K562 (cell line): ENCODE data around the gene LAMB1. TPM values are rescaled to one million over a fixed set of nuclear protein-coding genes. Genes with fewer than 3 reads are reported as not detected.

ENCODE experiments used
- ATAC-seq: fragments of 200-7000 bp; cut with Tn5 transposase; 3 replicates; pipeline ENCODE4 v1.9.1; 2020; ENCODE audit warnings: moderate library complexity
- BruUV-seq: library from RNA; stranded (reverse); fragments of 400-500 nt; replicated peaks from 2 replicates; lab custom pipeline; 2021; lab: Mats Ljungman, UMichigan
- CTCF ChIA-PET: fragments of 300-600 bp; formaldehyde crosslinking; extraction: SDS; loops from one replicate; lab custom pipeline; 2021; ENCODE audit warnings: low intra/inter-chr PET ratio; lab: Yijun Ruan, JAX
- POLR2A ChIA-PET: fragments of 300-600, 350-650 bp; sonication (Branson Sonifier 250); formaldehyde crosslinking; extraction: SDS; loops from one replicate; lab custom pipeline; 2021; ENCODE audit warnings: antibody characterized with exemption, inconsistent platforms; lab: Yijun Ruan, JAX
- DNase-seq, 4 experiments: peaks; one replicate each; pipeline versions ENCODE4 v3.0.0 to v3.0.0-alpha.2; 2011 to 2018; ENCODE audit warnings: low spot score in 3 of 4, mixed read lengths in 3 of 4; ENCODE audit errors: extremely low read depth in 1 of 4
- FAIRE-seq: peaks from 2 replicates; lab custom pipeline; 2011; peaks lifted over from hg19 to GRCh38; lab: Jason Lieb, UNC
- H2AFZ ChIP-seq: 2 replicates; pipeline ENCODE4 v1.6.0; 2011; ENCODE audit warnings: low read depth, low read length, control low read depth, inconsistent platforms
- H3K27ac ChIP-seq: fragments of 200-600 bp; 3 replicates; pipeline ENCODE4 v1.8.0; 2011; ENCODE audit warnings: low read depth, mild to moderate bottlenecking, control low read depth, inconsistent platforms, low read length, moderate library complexity, mixed read lengths; ENCODE audit errors: extremely low read depth
- H3K27me3 ChIP-seq, 2 experiments: fragments of 300-600 bp in 1 of 2; 2 replicates in 1 of 2; 3 replicates in 1 of 2; pipeline versions ENCODE4 v1.6.0 to v1.8.0; 2011; ENCODE audit warnings: inconsistent platforms in 2 of 2, low read length in 2 of 2, mild to moderate bottlenecking in 1 of 2, mixed read lengths in 1 of 2, moderate library complexity in 1 of 2; ENCODE audit not compliant: control insufficient read depth in 2 of 2, insufficient read depth in 2 of 2
- H3K36me3 ChIP-seq: fragments of 300-600 bp; 3 replicates; pipeline ENCODE4 v1.8.0; 2011; ENCODE audit warnings: mild to moderate bottlenecking, low read length, inconsistent platforms; ENCODE audit not compliant: control insufficient read depth, insufficient read depth
- H3K4me1 ChIP-seq, 2 experiments: fragments of 200-600 bp in 1 of 2; replicated peaks in 1 of 2; 2 replicates in 1 of 2; 3 replicates in 1 of 2; pipeline versions ENCODE4 v1.5.1 to v1.8.0; 2011; ENCODE audit warnings: inconsistent platforms in 2 of 2, low read length in 2 of 2, mild to moderate bottlenecking in 1 of 2, mixed read lengths in 1 of 2, moderate library complexity in 1 of 2; ENCODE audit not compliant: control insufficient read depth in 2 of 2, insufficient read depth in 2 of 2
- H3K4me2 ChIP-seq: 2 replicates; pipeline ENCODE4 v1.6.1; 2011; ENCODE audit warnings: low read length, control low read depth, inconsistent platforms, mixed read lengths; ENCODE audit not compliant: insufficient read depth
- H3K4me3 ChIP-seq: fragments of 200-600 bp; sonication (generic), shearing (Covaris generic); 2 replicates; pipeline ENCODE4 v1.5.1; 2016; ENCODE audit warnings: control low read depth, inconsistent platforms
- H3K79me2 ChIP-seq: fragments of 200-600 bp; 3 replicates; pipeline ENCODE4 v1.8.0; 2011; ENCODE audit warnings: low read length, inconsistent platforms; ENCODE audit not compliant: control insufficient read depth, insufficient read depth
- H3K9ac ChIP-seq, 2 experiments: 2 replicates each; pipeline versions ENCODE4 v1.6.0 to v1.6.1; 2011; ENCODE audit warnings: low read depth in 2 of 2, low read length in 2 of 2, control low read depth in 1 of 2, inconsistent platforms in 1 of 2, mild to moderate bottlenecking in 1 of 2, mixed read lengths in 1 of 2; ENCODE audit not compliant: insufficient read depth in 1 of 2
- H3K9me1 ChIP-seq: one replicate; pipeline ENCODE4 v1.6.0; 2011; ENCODE audit warnings: inconsistent platforms, mild to moderate bottlenecking, low read length, moderate library complexity; ENCODE audit not compliant: control insufficient read depth, insufficient read depth
- H3K9me3 ChIP-seq: replicated peaks from 2 replicates; pipeline ENCODE4 v1.5.1; 2011; ENCODE audit warnings: low read depth, low read length, inconsistent platforms; ENCODE audit not compliant: control insufficient read depth, insufficient read depth
- H4K20me1 ChIP-seq: replicated peaks from 2 replicates; pipeline ENCODE4 v1.6.1; 2011; ENCODE audit warnings: low read length, inconsistent platforms, mixed read lengths; ENCODE audit not compliant: control insufficient read depth, insufficient read depth
- ELK3 ChIP-seq: fragments of 450-650 bp; formaldehyde crosslinking; IDR thresholded peaks from 2 replicates; pipeline ENCODE4 v1.4.0; 2020; ENCODE audit warnings: mild to moderate bottlenecking
- POLR2AphosphoS2 ChIP-seq: IDR thresholded peaks from 2 replicates; pipeline ENCODE4 v1.6.1; 2012; ENCODE audit warnings: low read length, improper control_type of control experiment
- SUPT5H ChIP-seq: fragments of 450-650 bp; IDR thresholded peaks from 2 replicates; pipeline ENCODE4 v1.6.1; 2016
- UBTF ChIP-seq, 2 experiments: IDR thresholded peaks; 2 replicates each; pipeline ENCODE4 v1.6.1; 2012; ENCODE audit warnings: improper control_type of control experiment in 2 of 2, low read depth in 2 of 2, low read length in 2 of 2, borderline replicate concordance in 1 of 2
- ZNF436 ChIP-seq: fragments of 250-450, 450-650 bp; sonication (Bioruptor Pico); formaldehyde crosslinking; IDR thresholded peaks from 2 replicates; pipeline ENCODE4 v1.7.0; 2020; ENCODE audit warnings: mild to moderate bottlenecking
- WGBS: fragments of 100-300 bp; shearing (Covaris generic); methylation state at CpG from one replicate; pipeline ENCODE4 v1.1.6; 2016; ENCODE audit warnings: low coverage, mixed read lengths; ENCODE audit not compliant: insufficient coverage; ENCODE audit errors: missing lambda C conversion rate; 5-methylcytosine and 5-hydroxymethylcytosine counted together
- in situ Hi-C: fragments of 300-500 bp; cut with MboI; formaldehyde crosslinking; loops from 4 replicates; pipeline ENCODE4 v1.15.0; 2018; ENCODE audit warnings: inconsistent platforms, mixed read lengths
- intact Hi-C: fragments of 100-400 bp; cut with micrococcal nuclease; formaldehyde crosslinking; loops from 2 replicates; pipeline ENCODE4 v1.14.2; 2022
- polyA plus RNA-seq, 8 experiments: library from polyadenylated mRNA; depleted of rRNA in 4 of 8; stranded (reverse) in 5 of 8; unstranded in 3 of 8; fragments of >200 nt; fragmentation: Nextera tagmentation in 2 of 8; fragmentation: Illumina TruSeq in 1 of 8; extraction: Ambion mirVana in 2 of 8; extraction: Trizol in 1 of 8; gene quantifications; 2 replicates each; pipeline versions ENCODE4 v1.2.1 to v1.2.3, GENCODE V29; 2011 to 2014; ENCODE audit warnings: inconsistent platforms in 1 of 8, missing spikeins in 1 of 8
- total RNA-seq, 7 experiments: library from RNA; depleted of rRNA in 6 of 7; stranded (reverse); fragments of >200 nt in 6 of 7; fragmentation: Illumina TruSeq in 2 of 7; extraction: Trizol in 2 of 7; gene quantifications; 2 replicates each; pipeline versions ENCODE4 v1.2.1 to v1.2.3, GENCODE V29; 2011 to 2021; ENCODE audit warnings: low replicate concordance in 1 of 7

The LAMB1 gene
- total and polyA plus RNA-seq, 9 of the 15 experiments (the other 6 are each of a cell fraction or from before 2014, with no cell fraction given) = 6.0 to 17.7 (median 12.3) TPM

- Histone ChIP-seq H3K27me3 (no peaks in the 10 kb centered on the region), H3K27ac (no peak overlapping the region), H3K9me3 (no peaks in the 10 kb centered on the region), H2AFZ (no peak overlapping the region), H3K9ac (peak overlapping the region in 1 of 2 experiments; percentile 27; a peak in 1 of 4 replicates), H3K9me1 (no peaks in the 10 kb centered on the region), H3K4me3 (no peak overlapping the region), H4K20me1 (no peaks in the 10 kb centered on the region), H3K4me2 (no peak overlapping the region), H3K4me1 (no peaks in the 10 kb centered on the region), H3K79me2 (no peaks in the 10 kb centered on the region), H3K36me3 (peaks cover 83% of the 10 kb centered on the region; the same call in 2 of the 3 replicates)
- FAIRE-seq (no peak), ATAC-seq (no peak), DNase-seq (no peak)
- TF ChIP-seq SUPT5H (peak; percentile 26; the same call in 1 of the 2 replicates), UBTF (IDR thresholded peaks at IDR 0.05; ENCODE audit: borderline replicate concordance in 1 of 2, low read depth in 2 of 2, low read length in 2 of 2) (no peak), ELK3 (CRISPR knock-in tag) (no peak), POLR2AphosphoS2 (peak; percentile 21), ZNF436 (no peak)
- WGBS = 85% methylated on average over 5 of the region's 5 CpGs
- intact Hi-C loops = no loop called here
- ChIA-PET CTCF (no interaction called here), POLR2A (interaction anchor here (0.7 to 3.7 kb wide), 5 partner anchors 9 to 598 kb away, joined by 3 to 14 read pairs (median 4); no protein-coding TSS in a partner anchor)
- no TSS peak for BruUV-seq
- in situ Hi-C loops = no loop called here
Observed at GRCh38 chr7:107931740-107932515, 71.0 kb downstream of the LAMB1 start.
